GM10847 (cell line): Measurements from ENCODE around the gene CCDC117.

ENCODE experiments used
- POLR2A ChIP-seq: IDR thresholded peaks from 2 replicates; pipeline ENCODE4 v1.6.1; 2011; ENCODE audit not compliant: insufficient read length; ENCODE audit errors: extremely low read depth

CCDC117 gene

DNA sequence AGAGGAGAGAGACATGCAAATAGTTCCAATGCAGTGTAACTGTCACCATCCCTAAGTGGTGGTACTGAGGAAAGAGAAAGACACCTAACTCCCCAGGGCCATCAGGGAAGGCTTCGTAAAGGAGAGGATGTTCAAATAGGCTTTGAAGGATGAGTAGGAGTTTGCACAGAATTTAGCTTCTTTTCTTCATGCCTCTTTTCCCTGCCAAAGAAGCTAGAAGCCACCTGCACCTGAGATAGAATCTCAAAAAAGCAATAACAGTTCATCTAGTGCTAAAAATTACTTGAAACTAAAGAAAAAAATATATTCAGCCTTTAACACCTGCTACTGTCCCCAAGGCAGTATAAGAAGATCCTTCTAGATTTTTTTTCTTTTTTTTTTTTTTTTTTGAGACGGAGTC, 44.6 kb downstream of the CCDC117 start:
- no peak for TF ChIP-seq POLR2A

DNA sequence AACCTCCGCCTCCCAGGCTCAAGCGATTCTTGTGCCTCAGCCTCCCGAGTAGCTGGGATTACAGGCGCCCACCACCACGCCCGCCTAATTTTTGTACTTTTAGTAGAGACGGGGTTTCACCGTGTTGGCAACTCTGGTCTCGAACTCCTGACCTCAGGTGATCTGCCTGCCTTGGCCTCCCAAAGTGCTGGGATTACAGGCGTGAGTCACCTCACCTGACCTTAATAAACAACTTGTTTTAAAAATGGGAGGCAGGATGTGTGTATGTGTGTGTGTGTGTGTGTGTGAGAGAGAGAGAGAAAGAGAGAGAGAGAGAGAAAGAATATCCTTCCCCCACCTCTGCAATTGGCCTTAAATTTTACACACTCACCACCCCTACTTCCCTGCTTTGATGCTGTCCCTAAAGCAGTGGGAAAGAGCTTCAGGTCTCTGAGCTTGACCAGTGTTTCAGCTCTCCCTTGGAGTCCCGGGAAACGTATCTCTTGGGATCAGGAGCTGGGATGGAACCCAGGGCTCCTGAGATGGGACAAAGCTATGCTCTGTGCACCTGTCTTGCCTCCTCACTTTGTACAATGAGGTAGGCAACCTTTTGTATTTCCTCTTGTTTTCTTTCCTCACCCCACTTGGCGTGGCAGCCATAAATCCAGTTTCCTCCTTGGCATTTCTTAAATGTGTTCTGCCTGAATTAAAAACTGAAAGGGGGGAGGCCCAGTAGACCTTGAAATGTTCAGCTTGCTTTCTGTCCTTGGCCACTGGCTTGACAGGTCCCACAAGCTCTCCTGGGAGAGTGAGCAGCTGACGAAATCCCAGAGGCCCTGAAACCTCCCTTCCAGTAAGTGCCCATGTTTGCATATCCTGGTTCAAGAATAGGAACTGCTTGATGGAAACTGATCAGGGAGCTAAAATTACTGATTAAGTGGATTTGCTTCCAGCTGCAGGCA, 45.7 kb downstream of the CCDC117 start:
- TF ChIP-seq POLR2A: no peak

DNA sequence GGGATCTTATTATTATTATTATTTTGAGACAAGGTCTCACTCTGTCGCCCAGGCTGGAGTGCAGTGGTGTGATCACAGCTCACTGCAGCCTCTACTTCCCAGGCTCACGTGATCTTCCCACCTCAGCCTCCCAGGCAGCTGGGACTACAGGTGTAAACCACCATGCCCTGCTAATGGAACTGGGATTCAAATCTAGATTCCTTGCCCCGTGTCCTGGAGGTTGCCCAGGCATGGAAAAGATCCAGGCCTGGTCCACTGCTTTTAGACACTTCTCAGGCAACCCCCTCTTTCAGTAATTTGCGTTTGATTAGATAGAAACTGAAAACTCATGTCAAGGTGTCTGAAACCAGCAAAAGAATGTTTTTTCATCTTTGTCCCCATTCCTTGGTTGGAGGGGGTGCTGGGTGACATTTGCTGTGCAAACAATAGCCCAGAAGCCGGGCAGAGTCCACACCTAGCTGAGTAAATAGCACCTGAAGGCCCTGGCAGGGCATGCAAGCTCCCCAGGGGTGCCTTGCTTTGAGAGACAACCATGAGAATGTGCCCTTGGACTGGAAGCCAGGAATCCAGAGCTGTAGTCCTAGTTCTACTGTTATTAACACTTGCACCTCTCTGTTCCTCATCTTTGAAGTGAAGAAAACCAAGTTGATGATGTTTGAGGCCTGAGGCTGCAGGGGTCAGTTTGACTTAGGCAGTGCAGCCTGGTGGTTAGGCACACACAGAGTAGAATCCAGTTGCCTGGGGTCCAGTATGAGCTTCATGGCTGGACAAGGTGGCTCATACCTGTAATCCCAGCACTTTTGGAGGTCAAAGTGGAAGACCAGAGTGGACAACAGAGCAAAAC, 47.0 kb downstream of the CCDC117 start:
- no peak for TF ChIP-seq POLR2A

DNA sequence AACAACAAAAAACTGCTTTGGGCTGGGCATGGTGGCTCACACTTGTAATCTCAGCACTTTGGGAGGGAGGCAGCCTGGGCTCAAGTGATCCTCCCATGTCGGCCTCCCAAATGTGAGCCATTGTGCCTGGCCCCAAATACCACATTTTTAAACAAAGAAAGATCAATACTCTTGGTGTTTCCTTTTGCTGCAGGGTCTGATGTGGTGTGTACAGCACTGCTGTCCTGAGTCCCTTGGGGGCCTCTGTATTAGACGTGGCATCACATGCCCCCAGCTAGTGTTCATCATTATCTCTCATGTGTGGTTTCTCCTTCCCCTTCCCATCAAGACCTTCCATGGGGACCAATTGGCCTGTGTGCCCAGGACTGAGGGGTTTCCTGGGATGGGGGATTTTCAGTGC, 48.4 kb downstream of the CCDC117 start:
- no peak for TF ChIP-seq POLR2A

DNA sequence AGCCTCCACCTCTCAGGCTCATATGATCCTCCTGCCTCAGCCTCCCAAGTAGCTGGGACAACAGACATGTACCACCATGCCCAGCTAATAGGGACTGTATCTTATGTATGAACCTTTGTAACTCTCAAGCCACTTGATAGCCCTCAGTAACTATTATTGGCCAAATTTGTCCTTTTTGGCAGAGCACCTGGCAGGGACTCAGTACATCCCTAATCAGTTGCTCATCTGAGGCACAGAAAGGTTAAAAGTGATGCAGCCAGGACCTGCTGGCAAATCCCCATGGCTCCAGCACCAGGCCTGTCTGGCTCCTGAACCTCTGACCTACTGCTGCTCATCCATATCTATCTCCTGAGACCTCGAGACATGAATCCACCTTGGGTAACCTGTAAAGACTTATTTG, 49.0 kb downstream of the CCDC117 start:
- TF ChIP-seq POLR2A: no peak

DNA sequence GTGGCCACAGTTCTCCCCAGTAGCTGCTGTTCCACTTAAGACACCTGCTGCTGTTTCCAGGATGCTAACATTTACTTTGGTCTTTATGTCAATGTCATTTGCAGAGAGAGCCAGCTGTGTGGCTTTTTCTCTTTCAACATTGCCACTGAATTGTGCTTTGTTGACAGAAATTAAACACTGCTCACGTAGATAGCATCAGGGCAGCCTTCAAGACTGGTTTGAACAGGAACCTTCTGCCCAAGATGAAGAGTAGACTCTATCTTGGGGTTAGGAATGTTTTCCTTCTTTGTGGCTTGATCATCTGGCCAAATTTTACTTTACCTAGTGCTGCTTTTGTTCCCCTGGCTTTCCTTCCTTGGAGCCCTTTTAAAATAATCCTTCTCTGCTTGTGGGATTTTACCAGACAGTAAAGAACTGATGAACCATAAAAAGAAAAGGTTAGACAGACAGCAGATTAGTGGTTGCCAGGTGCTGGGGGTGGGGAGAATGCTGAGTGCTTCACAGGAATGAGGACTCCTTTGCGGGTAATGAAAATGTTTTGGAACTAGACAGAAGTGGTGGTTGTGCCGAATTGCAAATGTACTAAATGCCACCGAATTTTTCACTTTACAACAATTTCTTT, 50.5 kb downstream of the CCDC117 start:
- TF ChIP-seq POLR2A: no peak

DNA sequence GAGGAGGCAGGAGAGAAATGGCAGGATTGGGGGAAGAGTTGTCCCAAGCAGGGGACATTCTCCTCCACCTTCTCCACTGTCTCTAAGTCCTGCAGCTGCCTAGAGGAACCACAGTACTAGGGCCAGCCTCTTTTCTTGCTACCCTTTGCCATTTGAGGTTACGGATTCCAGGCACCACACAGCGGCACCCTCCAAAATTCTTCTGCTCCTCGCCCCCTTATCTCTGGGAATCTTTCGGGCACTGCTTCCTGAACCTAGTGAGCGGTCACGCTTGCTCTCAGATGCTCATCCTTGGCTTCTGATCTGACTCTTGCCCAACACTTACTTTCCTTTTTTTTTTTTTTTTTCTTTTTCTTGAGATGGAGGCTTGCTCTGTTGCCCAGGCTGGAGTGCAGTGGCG, 54.4 kb downstream of the CCDC117 start:
- no peak for TF ChIP-seq POLR2A

DNA sequence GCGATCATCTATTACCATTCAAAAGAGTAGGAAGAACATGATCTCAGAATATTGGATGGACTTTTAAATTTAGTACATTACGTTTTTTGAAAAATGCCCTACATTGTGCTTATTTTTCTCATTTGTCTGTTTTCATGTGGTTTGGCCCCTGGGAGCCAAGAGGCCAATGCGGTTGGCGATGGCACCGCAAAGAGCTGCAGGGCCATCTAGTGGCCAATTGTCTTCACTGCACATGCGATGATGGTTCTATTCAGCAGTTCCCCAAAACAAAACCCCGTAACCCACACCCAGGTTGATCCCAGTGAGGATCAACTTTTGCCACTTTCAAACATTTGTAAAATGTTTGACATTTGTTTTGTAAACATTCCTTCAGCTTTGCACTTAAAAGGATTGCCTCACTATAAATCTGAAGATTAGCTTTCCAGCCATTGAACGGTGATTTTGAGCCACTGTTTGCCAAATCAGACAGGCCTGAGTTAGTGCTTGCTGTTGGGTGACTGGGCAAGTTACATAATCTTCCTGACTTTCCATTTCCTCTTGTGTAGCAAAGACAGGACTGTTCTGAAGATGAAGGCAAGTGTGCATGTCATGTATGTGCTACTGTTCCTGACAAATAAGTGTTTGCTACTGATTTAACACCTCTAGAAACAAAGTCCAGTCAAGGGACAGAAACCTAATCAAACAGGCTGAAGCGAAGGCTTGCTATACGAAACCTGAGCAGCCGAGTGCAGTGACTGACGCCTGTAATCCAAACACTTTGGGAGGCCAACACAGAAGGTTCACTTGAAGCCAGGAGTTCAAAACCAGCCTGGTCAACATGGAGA, 57.1 kb downstream of the CCDC117 start:
- no peak for TF ChIP-seq POLR2A

DNA sequence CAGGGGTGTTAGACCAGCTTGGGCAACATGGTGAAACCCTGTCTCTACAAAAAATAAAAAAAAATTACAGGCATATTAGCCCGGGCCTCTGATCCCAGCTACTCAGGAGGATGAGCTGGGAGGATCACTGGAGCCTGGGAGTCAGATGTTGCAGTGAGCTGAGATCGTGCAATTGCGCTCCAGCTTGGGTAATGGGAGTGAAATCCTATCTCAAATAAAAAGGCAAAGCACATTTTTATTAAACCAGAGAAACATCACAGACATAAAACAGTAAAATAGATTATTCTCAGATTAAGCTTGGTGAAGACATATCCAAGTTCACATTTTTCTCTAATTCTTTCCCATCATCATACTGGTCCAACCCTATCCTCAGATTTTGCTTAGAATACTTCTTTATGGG, 57.9 kb downstream of the CCDC117 start:
- TF ChIP-seq POLR2A: no peak

DNA sequence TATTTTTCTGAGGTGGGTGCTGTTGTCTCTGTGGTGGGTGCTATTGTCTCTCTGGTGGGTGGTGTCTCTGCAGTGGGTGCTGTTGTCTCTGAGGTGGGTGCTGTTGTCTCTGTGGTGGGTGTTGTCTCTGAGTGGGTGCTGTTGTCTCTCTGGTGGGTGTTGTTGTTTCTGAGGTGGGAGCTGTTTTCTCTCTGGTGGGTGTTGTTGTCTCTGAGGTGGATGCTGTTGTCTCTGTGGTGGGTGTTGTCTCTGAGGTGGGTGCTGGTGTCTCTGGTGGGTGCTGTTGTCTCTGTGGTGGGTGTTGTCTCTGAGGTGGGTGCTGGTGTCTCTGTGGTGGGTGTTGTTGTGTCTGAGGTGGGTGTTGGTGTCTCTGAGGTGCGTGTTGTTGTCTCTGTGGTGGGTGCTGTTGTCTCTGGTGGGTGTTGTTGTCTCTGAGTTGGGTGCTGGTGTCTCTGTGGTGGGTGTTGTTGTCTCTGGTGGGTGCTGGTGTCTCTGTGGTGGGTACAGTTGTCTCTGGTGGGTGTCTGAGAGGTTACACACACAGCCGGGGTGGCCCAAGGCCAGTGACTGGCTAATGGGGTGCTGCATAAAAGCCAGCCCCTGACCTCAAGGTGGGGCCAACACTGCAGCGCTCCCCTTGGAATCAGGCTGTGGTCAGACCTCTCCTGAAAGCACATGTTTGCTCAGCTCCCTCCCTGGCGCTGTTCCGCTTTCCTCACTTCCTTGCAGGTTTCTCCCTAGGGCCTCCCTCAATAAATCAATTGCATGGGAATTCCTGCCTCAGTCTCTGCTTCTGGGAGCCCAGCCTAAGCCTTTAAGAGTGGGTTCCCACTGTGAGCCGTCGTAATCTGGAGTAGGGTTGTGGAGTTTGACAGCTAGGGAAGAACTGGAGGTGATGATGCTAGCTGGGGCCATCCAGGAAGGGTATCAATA, 58.9 kb downstream of the CCDC117 start:
- no peak for TF ChIP-seq POLR2A

DNA sequence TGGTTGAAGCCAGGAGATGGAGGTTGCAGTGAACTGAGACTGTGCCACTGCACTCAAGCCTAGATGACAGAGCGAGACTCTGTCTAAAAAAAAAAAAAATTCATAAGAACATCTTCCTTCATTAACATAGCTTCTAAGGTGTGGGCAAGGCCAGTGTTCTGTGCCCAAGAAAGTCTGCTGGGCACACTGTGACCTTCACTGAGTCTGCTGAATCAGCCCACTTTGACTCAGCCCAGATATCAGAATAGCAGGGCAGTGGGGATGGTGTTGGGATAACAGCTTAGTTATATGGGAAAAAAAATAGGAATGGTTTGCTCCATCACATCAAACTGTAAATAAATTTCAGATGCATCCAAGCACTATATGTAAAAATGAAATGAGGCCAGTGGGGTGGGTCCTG, 60.2 kb downstream of the CCDC117 start:
- TF ChIP-seq POLR2A: no peak

DNA sequence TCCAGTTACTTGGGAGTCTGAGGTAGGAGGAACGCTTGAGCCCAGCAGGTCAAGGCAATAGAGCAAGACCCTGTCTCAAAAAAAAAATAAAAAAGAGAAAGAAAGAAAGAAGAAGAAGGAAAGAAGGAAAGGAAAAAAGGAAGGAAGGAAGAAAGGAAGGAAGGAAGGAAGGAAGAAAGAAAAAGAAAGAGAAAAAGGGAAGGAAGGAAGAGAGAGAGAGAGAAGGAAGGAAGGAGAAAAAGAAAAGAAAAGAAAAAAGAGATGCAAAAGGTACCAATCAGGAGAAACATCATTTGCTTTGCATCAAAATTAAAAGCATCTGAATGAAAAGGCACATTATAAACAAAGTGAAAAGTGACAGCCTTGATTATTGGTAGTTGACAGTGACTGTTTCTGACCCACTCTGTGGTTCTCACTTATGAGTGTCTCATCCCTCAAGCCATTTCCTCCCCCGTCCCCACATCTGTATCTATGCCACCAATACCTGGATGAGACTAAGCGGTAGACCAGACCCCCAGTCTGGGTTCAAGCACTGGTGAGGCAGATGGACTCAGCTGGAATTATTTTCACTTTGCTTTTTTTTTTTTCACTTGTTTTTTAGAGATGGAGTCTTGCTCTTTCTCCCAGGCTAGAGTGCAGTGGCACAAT, 60.9 kb downstream of the CCDC117 start:
- TF ChIP-seq POLR2A: no peak

DNA sequence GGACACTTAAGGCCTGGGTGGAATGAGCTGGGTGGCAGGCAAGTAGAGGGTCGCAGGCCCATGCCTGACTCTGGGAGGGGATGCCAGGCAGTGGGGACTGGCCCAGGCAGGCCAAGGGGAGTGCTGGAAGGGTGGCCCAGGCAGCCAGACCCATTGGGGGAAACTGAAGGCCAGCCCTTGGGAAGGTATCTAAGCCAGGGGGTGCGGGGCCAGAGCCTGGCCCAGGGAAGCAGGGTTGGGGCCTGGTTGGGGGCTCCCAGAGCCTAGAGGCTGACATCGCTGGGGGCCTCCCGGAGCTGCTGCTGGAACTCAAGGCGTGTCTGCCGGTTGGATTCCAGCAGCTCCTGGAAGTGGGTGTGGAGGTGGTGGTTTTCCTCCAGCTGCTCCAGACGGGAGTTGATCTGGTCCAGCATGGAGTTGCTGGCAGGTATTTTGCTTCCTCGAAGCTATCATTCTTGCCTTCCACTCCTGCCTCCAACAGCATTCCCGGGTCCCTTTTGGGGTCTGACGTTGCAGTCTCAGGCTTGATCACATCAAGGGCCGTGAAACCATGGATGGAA, 63.2 kb downstream of the CCDC117 start:
- TF ChIP-seq POLR2A: no peak

DNA sequence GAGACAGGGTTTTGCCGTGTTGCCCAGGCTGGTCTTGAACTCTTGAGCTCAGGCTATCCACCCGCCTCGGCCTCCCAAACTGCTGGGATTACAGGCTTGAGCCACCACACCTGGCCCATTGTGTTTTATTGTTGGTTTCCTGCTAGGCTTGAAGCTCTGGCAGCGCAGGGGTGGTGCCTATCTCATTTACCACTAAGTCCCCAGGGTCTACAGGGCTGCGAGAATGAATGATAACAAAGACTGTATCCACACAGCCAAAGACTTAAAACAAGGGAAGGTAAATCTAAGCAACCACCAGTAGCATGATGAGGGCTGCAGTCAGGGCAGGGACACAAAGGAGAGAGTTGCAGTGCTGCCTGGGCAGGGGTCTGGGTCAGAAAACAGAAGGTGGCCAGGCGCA, 65.1 kb downstream of the CCDC117 start:
- no peak for TF ChIP-seq POLR2A
